ENCODE results near the gene C1QTNF7. TPM values are rescaled to one million over a fixed set of nuclear protein-coding genes. Genes with fewer than 3 reads are reported as not detected.

Gene C1QTNF7
- total RNA-seq, 1 experiment from 2014 or later, result not detected

GRCh38 chr4:15428611-15429010 is 778 bp downstream of the C1QTNF7 start:
- Histone ChIP-seq H2AFZ (ENCODE audit: low read length) (no peak overlapping the region), H3K4me2 (ENCODE audit: low read length) (no peak overlapping the region), H3K79me2 (ENCODE audit: low read length) (no peaks in the 10 kb centered on the region), H3K9me2 (replicated peaks; ENCODE audit: low read length) (no peaks in the 10 kb centered on the region), H3K4me3 (ENCODE audit: low read length) (no peak overlapping the region), H3F3A (ENCODE audit: low read length, unreplicated experiment) (no peaks in the 10 kb centered on the region), H3K9ac (ENCODE audit: low read length) (no peak overlapping the region), H3K27me3 (ENCODE audit: low read length) (0 out of 2 replicates have a peak, but pooled peaks cover 4% of the 10 kb centered on the region), H3K36me3 (ENCODE audit: low read depth, low read length) (no peaks in the 10 kb centered on the region), H3K9me3 (ENCODE audit: low read length) (no peaks in the 10 kb centered on the region), H3K27ac (ENCODE audit: low read length) (no peak overlapping the region), H3K4me1 (ENCODE audit: insufficient read depth, low read length) (no peaks in the 10 kb centered on the region), H4K20me1 (ENCODE audit: low read length) (no peaks in the 10 kb centered on the region)
- ChIA-PET POLR2A (ENCODE audit: unreplicated experiment) (no interaction called here), CTCF (no interaction called here)
- BruUV-seq (replicated peaks), result no TSS peak
- TF ChIP-seq CTCF (conservative IDR thresholded peaks at IDR 0.05; ENCODE audit: low read depth, low read length) (no peak), EZH2 (IDR thresholded peaks at IDR 0.05; ENCODE audit: low read length, unreplicated experiment) (no peak), EZH2phosphoT487 (IDR thresholded peaks at IDR 0.05; ENCODE audit: borderline replicate concordance, low read length) (no peak)
- intact Hi-C loops (cut with micrococcal nuclease), result no loop called here
- ATAC-seq (no peak), DNase-seq (no peak)

GRCh38 chr4:15434091-15434490 is 6.3 kb downstream of the C1QTNF7 start:
- no peak overlapping the region for H3K27ac ChIP-seq (ENCODE audit: low read length)
- no peak overlapping the region for H2AFZ ChIP-seq (ENCODE audit: low read length)
- H3K9me3 ChIP-seq (ENCODE audit: low read length), result no peaks in the 10 kb centered on the region
- ChIA-PET CTCF (no interaction called here), POLR2A (ENCODE audit: unreplicated experiment) (no interaction called here)
- no peaks in the 10 kb centered on the region for H3K79me2 ChIP-seq (ENCODE audit: low read length)
- H3F3A ChIP-seq (ENCODE audit: low read length, unreplicated experiment), result no peaks in the 10 kb centered on the region
- no peak for DNase-seq
- H3K9me2 ChIP-seq (replicated peaks; ENCODE audit: low read length), result no peaks in the 10 kb centered on the region
- H3K36me3 ChIP-seq (ENCODE audit: low read depth, low read length), result no peaks in the 10 kb centered on the region
- BruUV-seq (replicated peaks), result no TSS peak
- no peaks in the 10 kb centered on the region for H3K27me3 ChIP-seq (ENCODE audit: low read length)
- TF ChIP-seq EZH2 (IDR thresholded peaks at IDR 0.05; ENCODE audit: low read length, unreplicated experiment) (no peak), EZH2phosphoT487 (IDR thresholded peaks at IDR 0.05; ENCODE audit: borderline replicate concordance, low read length) (no peak), CTCF (conservative IDR thresholded peaks at IDR 0.05; ENCODE audit: low read depth, low read length) (no peak)
- no peak for ATAC-seq
- H3K9ac ChIP-seq (ENCODE audit: low read length), result no peak overlapping the region
- no peaks in the 10 kb centered on the region for H4K20me1 ChIP-seq (ENCODE audit: low read length)
- intact Hi-C loops (cut with micrococcal nuclease), result no loop called here
- H3K4me2 ChIP-seq (ENCODE audit: low read length), result no peak overlapping the region
- no peak overlapping the region for H3K4me3 ChIP-seq (ENCODE audit: low read length)
- H3K4me1 ChIP-seq (ENCODE audit: insufficient read depth, low read length), result no peaks in the 10 kb centered on the region

- H3F3A ChIP-seq (ENCODE audit: low read length, unreplicated experiment), result no peaks in the 10 kb centered on the region
- no peak overlapping the region for H3K9ac ChIP-seq (ENCODE audit: low read length)
- no peak overlapping the region for H3K4me3 ChIP-seq (ENCODE audit: low read length)
- H3K27ac ChIP-seq (ENCODE audit: low read length), result no peak overlapping the region
- H3K4me1 ChIP-seq (ENCODE audit: insufficient read depth, low read length), result no peaks in the 10 kb centered on the region
- no peaks in the 10 kb centered on the region for H3K9me2 ChIP-seq (replicated peaks; ENCODE audit: low read length)
- ChIA-PET POLR2A (ENCODE audit: unreplicated experiment) (no interaction called here), CTCF (no interaction called here)
- no peaks in the 10 kb centered on the region for H3K79me2 ChIP-seq (ENCODE audit: low read length)
- H2AFZ ChIP-seq (ENCODE audit: low read length), result no peak overlapping the region
- H3K4me2 ChIP-seq (ENCODE audit: low read length), result no peak overlapping the region
- TF ChIP-seq EZH2 (IDR thresholded peaks at IDR 0.05; ENCODE audit: low read length, unreplicated experiment) (no peak), EZH2phosphoT487 (IDR thresholded peaks at IDR 0.05; ENCODE audit: borderline replicate concordance, low read length) (no peak), CTCF (conservative IDR thresholded peaks at IDR 0.05; ENCODE audit: low read depth, low read length) (no peak)
- H3K36me3 ChIP-seq (ENCODE audit: low read depth, low read length), result no peaks in the 10 kb centered on the region
- intact Hi-C loops (cut with micrococcal nuclease), result no loop called here
- BruUV-seq (replicated peaks), result no TSS peak
- ATAC-seq (no peak), DNase-seq (no peak)
- no peaks in the 10 kb centered on the region for H4K20me1 ChIP-seq (ENCODE audit: low read length)
- H3K27me3 ChIP-seq (ENCODE audit: low read length), result no peaks in the 10 kb centered on the region
- no peaks in the 10 kb centered on the region for H3K9me3 ChIP-seq (ENCODE audit: low read length)
These were observed 6.8 kb downstream of the C1QTNF7 start for GRCh38 chr4:15434676-15435075.

Measured in PC-3 (cell line).